Activated T-helper 1 cell treated with anti-CD3 and anti-CD28 coated beads, Interleukin-2, amount 50 U/mL, for 16 hours (primary cell): ENCODE results near the gene POU6F2.
"Not testable (repeated sequence)": the region's sequence is repeated elsewhere in the genome, so short reads cannot be mapped to it uniquely, and the experiment has no call there.

Source experiments
- DNase-seq, 2 donors: peaks; one replicate each; pipeline ENCODE4 v3.0.0-alpha.2; 2020; ENCODE audit warnings: low read depth in 1 of 2, low spot score in 1 of 2

Gene POU6F2

DNA sequence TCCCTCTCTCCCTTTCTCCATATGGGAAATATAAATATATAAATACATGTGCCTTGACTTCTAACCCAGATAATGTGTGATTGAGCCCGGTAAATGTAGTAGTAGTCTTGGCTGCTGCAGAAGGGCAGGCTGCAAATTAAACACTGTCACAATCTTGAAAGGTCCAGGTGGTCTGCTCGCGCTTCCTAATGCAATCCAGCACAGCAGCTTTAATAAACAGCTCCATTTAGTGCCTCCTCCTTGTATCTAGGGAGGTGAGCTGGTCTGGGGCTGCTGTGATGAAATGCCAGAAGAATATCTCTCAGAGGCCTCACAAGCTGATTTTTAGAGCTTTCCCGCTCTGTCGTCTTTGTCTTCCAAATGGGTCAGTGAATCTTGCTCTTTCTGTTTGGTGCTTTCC, 782 bp downstream of the POU6F2 start:
- DNase-seq = no peak

DNA sequence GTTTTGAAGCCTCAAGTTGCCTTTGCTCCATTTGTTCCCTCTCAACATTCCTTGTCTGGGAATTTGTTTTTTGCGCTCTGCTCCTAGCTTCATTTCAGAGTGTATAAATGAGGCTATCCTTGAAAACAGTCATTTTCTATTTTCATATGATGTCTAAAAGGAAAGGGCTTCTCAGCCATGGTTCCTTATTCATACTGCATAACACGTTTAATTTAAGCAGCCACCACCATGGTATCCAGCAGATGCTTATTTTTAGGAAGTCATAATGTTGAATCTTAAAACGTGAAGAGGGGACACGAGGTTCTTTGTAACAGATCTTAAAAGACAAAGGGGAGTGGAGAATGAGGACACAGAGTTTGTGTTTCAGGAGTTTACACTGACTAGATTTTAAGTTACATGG, 14.5 kb downstream of the POU6F2 start:
- no peak for DNase-seq

DNA sequence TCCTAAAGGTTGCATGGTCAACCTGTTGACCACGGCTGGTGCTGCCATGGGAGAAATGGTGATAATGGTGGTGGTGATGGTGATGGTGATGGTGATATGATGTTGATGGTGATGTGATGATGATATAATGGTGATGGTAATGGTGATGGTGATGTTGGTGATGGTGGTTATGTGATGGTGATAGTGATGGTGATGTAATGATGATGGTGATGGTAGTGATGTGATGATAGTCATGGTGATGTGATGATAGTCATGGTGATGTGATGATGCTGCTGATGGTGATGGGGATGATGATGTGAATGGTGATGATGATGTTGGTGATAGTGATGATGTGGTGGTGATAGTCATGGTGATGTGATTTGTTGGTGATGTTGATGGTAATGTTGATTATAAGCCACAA, 23.9 kb downstream of the POU6F2 start:
- DNase-seq = no peak

DNA sequence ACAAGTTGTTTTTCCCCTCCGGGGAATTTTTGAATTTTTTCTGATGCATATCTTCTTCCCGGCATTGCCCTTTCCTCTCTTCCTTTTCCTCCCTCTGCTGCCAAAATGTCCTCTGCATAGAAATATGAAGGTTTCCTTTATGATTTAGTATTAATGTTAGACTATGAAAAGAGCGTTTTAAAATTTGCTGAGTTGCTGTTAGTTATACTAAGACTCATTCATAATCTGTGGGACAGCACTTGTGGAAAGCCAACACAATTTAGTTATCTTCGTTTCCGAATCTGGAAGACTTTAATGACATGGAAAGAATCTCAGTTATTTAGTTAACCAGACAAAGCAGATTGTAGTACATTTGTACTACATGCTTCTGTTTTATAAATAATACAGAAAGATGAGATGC, 25.0 kb downstream of the POU6F2 start:
- DNase-seq = no peak

DNA sequence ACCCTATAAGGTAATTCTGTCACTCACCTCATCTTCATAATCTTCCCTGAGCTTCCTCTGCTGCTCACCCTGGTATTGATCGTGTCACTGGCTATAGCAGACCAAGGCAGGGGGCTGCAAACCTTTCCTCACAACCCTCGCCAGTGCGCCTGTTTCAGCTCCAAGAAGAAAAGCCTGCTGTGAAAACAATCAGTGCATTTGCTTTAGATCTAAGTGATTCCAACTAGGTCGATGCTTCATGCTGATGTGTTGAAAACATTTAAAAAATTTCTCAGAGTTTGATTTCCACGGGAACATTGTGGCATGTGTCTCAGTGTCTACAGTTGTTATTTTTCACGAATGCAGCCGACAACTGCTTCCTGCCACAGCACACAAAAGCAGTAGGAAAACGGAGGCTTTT, 27.3 kb downstream of the POU6F2 start:
- no peak for DNase-seq

DNA sequence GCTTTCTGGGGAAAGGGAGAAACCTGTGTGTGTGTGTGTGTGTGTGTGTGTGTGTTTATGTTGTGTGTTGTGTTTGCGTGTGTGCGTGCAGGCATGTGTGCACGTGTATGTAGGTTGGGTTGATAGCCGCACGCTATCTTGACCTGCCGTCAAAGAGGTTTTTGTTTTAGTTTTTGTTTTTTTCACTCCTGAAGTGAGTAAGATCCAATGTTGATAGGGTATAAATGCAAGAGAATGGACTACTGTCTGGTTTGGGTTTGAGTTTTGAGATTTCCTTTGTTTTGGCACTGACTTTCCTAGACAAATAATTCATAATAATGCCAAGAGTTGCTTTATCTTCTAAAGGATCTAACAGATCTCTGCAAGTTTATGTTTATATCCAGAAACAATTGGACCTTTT, 27.8 kb downstream of the POU6F2 start:
- DNase-seq = no peak

DNA sequence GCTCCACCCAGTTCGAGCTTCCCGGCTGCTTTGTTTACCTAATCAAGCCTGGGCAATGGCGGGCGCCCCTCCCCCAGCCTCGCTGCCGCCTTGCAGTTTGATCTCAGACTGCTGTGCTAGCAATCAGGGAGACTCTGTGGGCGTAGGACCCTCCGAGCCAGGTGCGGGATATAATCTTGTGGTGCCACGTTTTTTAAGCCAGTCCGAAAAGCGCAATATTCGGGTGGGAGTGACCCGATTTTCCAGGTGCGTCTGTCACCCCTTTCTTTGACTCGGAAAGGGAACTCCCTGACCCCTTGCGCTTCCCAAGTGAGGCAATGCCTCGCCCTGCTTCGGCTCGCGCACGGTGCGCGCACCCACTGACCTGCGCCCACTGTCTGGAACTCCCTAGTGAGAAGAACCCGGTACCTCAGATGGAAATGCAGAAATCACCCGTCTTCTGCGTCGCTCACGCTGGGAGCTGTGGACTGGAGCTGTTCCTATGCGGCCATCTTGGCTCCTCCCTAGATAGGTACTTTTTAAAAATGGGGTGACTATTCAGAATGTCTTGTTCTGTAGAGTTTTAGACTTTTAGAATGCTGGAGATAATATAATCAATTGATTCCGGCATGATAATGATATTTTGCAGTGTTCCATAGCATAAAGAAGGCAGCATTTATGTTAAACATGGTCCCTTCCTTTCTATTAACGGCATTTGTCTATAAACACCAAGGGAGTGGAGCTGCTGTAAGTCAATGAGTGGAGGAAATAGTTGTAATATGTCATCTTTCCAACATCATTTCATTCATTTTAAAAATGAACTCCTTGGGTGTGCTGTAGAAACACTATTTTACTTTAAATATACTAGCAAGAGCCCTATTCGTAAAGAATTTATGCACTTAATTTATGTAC, 35.6 kb downstream of the POU6F2 start:
- DNase-seq = not testable (repeated sequence)

DNA sequence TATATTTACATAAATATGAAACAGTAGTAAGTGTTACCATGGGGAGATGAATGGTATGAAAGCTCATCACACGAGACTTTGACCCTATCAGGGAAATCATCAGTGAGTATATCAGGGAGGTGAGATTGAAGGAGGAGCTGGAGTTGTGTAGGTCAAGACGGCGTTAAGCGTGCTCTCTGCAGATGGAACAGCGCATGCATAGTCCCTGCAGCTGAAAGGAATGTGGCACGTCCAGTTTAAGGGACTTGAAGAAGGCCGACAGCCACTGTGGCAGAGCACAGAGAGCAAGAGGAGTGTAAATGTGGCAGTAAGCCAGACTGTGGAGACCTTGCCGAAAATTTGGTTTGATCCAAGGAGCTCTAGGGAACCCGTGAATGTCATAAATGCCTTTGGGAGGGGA, 38.9 kb downstream of the POU6F2 start:
- DNase-seq = no peak

DNA sequence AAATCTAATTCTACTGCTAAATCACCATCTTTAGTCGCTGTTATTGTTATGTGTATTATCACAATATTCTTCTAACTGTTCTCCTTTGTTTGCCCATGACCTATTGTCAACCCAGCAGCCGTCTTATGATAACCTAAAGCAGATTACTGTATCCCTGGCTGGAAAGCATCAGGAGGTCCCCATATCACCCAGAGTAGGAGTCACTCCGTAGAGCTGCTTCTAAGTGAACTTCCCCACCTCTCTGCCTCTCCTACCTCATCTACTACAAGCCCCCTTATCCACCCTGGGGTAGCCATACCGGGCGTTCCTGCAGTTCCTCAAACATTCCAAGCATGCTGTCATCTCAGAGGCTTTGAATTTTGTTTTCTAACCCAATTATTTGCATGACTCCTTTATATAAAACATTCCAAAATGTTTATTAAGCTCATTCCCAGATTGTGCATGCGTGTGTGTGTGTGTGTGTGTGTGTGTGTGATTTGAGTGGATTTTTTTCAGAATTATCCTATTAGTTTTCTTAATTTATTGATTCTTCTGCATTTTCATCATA, 39.7 kb downstream of the POU6F2 start:
- no peak for DNase-seq

DNA sequence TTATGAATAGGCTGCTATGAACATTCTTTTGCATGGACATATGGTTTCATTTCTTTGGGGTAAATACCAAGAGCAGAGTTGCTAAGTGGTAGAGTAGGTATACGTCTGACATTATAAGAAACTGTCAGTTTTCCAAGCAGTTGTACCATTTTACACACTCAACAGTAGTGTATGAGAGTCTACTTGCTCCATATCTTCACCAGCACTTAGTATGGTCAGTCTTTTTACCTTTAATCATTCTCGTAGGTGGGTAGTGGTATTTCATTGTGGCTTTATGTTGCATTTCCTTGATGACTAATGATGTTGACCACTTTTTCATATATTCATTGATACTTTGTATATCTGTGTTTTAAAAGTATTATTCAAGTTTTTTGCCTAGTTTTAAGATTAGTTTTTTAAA, 45.1 kb downstream of the POU6F2 start:
- no peak for DNase-seq

DNA sequence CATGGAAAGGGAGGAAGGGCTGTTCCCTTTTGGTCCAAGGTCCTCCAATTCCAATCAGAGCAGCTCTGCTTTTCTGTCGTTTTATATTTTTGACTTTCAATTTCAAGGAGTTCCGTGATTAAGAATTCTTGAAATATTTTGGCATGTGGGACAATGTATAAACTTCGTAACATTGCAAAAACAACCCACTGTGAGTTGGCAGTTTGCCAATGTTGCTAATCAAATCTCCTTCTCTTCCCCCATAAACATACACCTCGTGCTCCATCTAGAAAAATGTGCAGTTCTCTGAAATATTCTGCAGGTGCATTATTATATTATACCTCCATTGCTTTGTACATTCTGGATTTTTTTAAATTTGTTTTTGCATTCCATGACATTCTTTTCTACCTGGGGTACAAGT, 49.8 kb downstream of the POU6F2 start:
- DNase-seq = no peak

DNA sequence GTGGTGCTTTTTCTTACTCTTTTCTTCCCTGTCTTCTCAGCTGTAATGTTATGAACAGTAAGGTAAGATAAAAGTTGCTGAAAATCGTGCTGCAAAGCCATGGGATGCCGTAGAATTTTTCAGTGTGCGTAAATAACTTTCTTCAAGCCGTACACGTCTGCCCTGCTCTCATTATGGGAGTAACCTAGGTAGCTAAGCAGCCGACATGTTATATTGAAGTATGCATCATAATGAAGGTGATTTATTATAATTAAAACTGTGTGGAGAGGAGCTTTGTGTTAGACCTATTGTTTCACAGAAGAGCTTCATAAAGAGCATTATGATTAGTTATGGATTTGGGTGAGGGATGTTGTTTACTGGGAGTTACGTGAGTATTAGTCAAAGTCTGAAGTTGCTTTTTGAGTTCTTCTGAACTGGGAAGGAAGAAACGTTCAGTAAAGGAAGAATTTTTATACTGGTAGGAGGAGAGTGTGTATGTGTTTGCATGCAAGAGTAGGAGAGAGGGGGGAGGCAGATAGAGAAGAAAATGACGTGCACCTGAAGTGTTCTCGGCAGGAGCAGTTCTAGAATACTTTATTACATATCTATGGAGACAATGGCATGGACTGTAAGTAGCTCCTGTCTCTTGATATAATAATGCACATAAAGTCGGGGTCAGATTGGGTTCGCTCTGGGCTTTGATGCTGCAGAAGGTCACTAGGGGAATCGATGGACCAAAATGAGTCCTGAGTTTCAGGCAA, 56.3 kb downstream of the POU6F2 start:
- DNase-seq = no peak

DNA sequence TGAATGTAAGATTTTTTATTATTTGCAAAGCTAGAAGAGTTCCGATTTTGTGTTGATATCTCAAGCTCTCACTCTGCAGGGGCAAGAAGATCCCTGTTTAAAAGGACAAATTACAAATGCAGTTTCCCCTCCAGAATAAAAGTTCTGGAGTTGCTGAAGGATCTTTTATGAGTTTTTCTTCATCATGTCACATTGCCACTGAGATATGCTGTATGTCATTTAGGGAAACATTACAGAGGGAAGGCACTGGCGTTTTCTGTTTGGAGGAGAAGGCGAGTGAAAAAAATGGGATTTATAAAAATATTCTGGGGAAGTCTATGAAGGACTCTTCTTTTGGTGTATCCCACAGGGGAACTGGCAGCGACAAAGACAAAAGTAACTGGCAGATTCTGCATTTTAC, 57.4 kb downstream of the POU6F2 start:
- DNase-seq = no peak

DNA sequence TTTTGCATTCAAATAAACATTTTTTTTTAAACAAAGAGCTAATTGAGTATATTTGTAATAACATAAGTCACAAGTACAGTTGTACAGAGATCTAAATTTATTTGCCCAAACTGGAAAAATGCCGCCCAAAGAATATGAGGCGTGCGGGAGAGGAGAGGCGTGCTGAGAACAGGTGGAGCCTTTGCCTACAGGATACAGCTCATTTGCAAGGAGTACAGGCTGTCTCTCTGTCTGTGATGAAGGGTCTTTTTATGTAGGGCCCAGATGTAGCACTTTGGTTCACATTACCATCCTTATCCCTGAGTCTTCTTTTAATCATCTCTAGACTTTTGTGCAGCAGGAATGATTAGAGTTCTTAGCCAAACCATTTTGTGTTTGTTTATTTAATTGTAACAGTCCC, 58.2 kb downstream of the POU6F2 start:
- DNase-seq = no peak

DNA sequence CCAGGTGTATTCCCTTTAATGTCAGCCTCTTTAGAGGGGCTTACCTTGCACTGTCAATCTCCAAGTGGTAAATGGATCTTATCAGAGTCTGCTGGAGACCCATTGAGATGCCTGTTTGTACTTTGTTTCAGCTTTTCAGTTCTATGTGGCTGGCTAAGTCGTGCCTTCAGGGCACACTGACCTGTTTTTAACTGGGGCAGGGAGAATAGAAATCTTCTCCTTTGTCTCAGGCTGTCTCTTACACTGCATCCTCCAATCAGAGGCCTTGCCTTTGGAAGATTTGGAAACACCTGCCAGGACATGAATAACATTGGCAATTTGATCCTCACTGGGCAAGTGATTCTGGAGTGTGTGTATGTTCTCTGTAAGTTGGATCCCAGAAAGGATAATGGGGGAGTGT, 65.0 kb downstream of the POU6F2 start:
- no peak for DNase-seq

DNA sequence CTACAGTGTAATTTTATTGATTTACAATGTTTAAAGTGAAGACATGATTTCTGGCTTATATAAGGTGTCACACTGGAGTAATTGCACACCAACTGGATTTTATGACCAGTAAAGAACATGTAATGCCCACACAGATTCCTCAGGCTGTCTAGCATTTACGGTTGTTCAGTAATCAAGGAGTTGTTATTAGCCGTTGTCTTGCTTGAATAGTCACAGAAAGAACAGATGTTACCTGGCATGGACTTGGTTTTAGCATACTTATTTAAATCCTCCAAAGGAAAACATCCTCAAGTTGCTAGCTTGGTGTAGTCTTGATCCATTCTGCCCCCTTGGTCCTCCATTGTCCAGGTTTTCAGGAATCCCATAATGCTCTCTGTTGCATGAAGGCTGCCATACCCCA, 65.8 kb downstream of the POU6F2 start:
- no peak for DNase-seq

DNA sequence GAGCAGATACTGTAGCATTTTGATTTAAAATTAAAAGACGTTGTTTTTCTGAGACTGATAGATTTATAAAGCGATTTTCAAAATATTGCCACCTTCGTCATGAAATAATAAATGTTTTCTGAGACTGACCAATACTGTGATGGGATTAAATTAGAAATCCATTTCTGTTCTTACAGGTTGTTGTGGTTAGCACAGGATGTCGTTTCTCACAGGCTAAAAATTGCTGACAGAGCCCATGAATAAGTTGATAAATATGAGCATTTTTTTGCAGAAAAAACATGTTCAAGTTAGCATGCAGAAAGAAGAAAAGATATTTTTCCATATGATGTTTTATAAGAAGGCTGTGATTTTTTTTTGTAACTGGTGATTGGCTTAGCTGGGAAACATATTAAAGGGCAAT, 66.8 kb downstream of the POU6F2 start:
- DNase-seq = no peak

DNA sequence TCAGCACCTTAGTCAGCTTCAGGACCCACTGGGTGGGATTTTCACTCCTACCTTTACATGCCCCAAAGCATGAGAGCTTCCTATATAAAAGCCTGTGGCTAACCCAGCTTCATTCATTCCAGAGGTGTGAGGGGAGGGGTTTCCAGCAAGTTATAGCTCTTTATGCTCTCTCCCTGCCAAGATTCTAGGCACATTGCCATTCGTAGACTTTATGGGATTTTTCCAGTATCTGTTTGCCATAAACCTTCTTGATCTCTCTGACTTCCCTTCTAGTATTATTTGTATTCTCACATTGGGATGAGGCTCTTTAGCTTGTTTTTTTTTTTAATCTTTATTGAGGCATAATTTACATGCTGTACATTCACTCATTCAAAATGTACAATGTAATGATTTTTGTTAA, 67.5 kb downstream of the POU6F2 start:
- DNase-seq = no peak

DNA sequence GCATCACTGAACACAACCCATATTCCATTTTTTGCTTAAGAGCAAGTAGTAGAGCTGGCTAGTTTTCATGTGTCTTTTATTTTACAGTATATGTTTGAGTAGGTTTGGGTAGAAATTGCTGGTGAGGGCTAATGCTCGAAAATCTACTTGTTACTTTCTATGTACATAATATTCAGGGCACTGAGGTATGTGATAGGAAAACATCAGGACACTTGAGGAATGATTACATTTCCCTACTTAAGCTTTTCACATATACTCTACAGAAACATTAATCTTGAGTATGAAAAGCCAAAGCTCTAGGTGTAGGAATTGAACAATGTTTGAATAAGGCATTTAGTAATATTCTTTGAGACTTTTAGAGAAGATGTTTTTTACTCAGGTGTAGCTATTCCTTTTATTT, 73.6 kb downstream of the POU6F2 start:
- DNase-seq = no peak

DNA sequence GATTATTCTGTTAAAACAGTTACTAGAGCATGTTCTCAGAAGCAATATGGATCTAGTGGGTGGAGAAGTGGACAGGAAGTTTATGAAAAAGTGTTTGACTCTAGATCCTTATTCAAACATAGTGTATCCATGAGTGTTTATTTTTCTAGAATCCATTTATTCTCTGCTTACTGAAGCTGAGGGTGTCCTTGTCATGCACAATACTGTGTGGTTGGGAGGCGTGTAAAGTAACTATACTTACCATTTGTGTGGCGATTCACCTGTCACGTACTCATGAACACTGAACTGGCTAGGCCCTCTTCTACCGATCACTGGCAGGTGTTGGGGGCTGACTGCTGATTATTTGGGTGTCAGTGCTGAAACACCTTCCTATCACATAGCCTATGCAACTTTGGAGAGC, 74.0 kb downstream of the POU6F2 start:
- DNase-seq = no peak

DNA sequence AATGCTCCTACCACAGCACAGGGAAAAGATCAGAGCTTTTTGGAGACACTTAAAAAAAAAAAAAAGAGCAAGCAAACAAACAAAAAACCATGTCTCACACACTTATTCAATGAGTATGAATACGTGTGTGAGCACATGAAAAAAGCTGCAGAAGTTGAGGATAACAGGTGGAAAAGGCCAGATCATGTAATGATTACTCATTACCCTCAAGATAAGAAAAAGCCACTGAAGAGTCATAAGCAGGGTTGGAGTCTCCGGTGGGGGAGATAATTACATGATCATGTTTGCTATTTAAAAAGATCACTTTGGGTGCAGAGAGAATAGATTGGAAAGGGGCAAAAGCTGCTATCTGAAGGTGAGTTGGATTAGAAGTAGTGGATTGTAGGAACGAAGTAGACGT, 77.0 kb downstream of the POU6F2 start:
- DNase-seq = no peak

DNA sequence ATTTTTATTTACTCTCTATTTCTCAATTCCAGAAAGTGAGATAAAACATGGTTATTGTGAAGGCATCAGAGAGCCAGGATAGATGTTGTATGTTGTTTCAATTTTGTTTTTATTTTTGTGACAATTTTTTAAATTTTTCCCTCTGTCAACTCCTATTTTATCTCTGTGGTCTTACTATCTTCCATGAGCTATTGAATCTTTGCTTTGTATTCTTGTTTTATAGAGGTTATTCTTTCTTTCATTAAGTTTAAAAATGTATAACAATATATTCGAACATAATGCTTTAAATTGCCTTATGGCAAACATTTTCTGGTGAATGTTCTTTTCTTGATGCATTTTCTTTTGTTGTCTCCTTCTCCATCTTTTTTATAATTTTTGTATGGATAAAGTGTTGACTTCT, 78.4 kb downstream of the POU6F2 start:
- DNase-seq = no peak
